ENCODE results near the gene DYNC2I2.

DNA sequence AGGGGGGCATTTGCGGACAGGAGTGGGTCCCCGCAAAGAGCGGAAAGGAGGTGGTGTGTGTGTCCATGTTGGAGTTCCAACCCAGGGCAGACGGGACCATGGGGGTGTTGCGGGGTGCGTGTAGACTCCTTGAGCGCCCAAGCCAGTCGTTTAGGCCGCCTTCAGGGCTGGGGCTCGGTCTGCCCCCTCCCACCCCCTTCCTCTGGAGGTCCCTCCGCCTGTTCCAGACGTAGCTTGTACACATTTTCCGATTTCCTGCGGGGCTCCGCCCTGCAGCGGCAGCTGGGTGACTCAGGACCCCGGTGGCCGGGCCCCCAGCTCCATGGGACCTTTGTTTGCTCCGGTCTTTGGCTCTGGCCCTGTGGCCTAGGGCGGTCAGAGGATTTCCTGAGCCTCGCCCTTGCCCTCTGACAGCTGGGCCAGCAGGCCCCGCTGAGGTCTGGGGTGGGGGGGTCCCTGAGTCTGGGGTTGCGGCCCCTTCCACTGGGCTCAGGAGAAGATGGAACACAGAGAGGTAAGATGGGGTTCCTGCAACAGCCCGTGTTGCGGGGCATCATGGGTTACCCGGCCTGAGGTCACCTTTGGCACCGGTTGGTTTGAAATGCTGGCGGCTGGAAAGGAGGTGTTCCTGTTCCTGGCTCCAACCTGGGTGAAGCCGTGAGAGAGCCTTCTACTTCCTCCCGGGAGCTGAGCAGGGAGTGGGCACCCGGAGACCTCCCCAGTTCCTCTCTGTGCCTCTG, 47.1 kb upstream of the DYNC2I2 start:
- TF ChIP-seq, protein P1, sequence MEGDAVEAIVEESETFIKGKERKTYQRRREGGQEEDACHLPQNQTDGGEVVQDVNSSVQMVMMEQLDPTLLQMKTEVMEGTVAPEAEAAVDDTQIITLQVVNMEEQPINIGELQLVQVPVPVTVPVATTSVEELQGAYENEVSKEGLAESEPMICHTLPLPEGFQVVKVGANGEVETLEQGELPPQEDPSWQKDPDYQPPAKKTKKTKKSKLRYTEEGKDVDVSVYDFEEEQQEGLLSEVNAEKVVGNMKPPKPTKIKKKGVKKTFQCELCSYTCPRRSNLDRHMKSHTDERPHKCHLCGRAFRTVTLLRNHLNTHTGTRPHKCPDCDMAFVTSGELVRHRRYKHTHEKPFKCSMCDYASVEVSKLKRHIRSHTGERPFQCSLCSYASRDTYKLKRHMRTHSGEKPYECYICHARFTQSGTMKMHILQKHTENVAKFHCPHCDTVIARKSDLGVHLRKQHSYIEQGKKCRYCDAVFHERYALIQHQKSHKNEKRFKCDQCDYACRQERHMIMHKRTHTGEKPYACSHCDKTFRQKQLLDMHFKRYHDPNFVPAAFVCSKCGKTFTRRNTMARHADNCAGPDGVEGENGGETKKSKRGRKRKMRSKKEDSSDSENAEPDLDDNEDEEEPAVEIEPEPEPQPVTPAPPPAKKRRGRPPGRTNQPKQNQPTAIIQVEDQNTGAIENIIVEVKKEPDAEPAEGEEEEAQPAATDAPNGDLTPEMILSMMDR (IDR thresholded peaks at IDR 0.05) = no peak
- TF ChIP-seq EZH2 (IDR thresholded peaks at IDR 0.05) = no peak
- TF ChIP-seq EZH2phosphoT487 (IDR thresholded peaks at IDR 0.05) = no peak

Measured in neural progenitor cell (in vitro differentiated cells).